ENCODE results near the gene TTPAL. TPM values are rescaled to one million over a fixed set of nuclear protein-coding genes. Genes with fewer than 3 reads are reported as not detected.

TTPAL gene
- total and polyA plus RNA-seq, 2 donors (not counting 3 experiments of a cell fraction or from before 2014, with no cell fraction given): 4.0 to 8.0 TPM

- H3K36me3 ChIP-seq (ENCODE audit: control insufficient read depth in 2 of 2, extremely low read depth in 1 of 2, insufficient read depth in 2 of 2, low read length in 2 of 2): peaks cover 6 to 20% of the 10 kb centered on the region in 2 experiments
- no peak for DNase-seq (ENCODE audit: low read depth, low spot score)
- H3K9me1 ChIP-seq (replicated peaks; ENCODE audit: control insufficient read depth, extremely low read depth, insufficient read depth, low read length): no peaks in the 10 kb centered on the region
- no peak overlapping the region for H3K27ac ChIP-seq (ENCODE audit: insufficient read depth, low read depth, low read length)
- H3K79me2 ChIP-seq (ENCODE audit: control insufficient read depth, insufficient read depth, low read length): no peaks in the 10 kb centered on the region
- no peak for TF ChIP-seq MYC (IDR thresholded peaks at IDR 0.05; ENCODE audit: low read depth, low read length)
- TF ChIP-seq POLR2A (IDR thresholded peaks at IDR 0.05; ENCODE audit: low read depth, low read length): no peak
- TF ChIP-seq MAX (IDR thresholded peaks at IDR 0.05; ENCODE audit: insufficient read depth, insufficient read length): no peak
- no peak for TF ChIP-seq EZH2 (IDR thresholded peaks at IDR 0.05; ENCODE audit: borderline replicate concordance, low read depth, low read length, severe bottlenecking)
- TF ChIP-seq GATA2 (IDR thresholded peaks at IDR 0.05; ENCODE audit: insufficient read depth, insufficient read length, low read depth, low read length): no peak
- no peak for TF ChIP-seq JUN (IDR thresholded peaks at IDR 0.05; ENCODE audit: borderline replicate concordance, insufficient read depth, insufficient read length, low read depth)
- no peak for TF ChIP-seq FOS (IDR thresholded peaks at IDR 0.05; ENCODE audit: borderline replicate concordance, insufficient read depth, low read length)
- no peak for TF ChIP-seq CTCF (IDR thresholded peaks at IDR 0.05; ENCODE audit: extremely low read depth in 1 of 2, insufficient read depth in 1 of 2, low read depth in 1 of 2, low read length in 2 of 2)
- no peak for TF ChIP-seq POLR2AphosphoS5 (IDR thresholded peaks at IDR 0.05; ENCODE audit: insufficient read depth, low read depth, low read length)
- H2AFZ ChIP-seq (ENCODE audit: low read depth, low read length): no peak overlapping the region
- intact Hi-C loops (cut with micrococcal nuclease) (no loop called here), dilution Hi-C loops (cut with MboI; ENCODE audit: extremely low pct_ligation_motif_present, low sequenced_read_pairs) (no loop called here)
- no peak overlapping the region for H3K4me2 ChIP-seq (ENCODE audit: insufficient read depth, low read length)
- H4K20me1 ChIP-seq (replicated peaks; ENCODE audit: control insufficient read depth, extremely low read depth, insufficient read depth, low read length): no peaks in the 10 kb centered on the region
- no peaks in the 10 kb centered on the region for H3K27me3 ChIP-seq (ENCODE audit: control insufficient read depth in 2 of 2, insufficient read depth in 2 of 2, low read length in 2 of 2)
- H3K9me3 ChIP-seq (replicated peaks; ENCODE audit: control insufficient read depth, insufficient read depth, low read length): no peaks in the 10 kb centered on the region
- no TSS peak for BruUV-seq (replicated peaks)
- ChIA-PET POLR2A (no interaction called here), CTCF (interaction anchor here (1.4 to 1.7 kb wide), 2 partner anchors 104 to 121 kb away, joined by 4 read pairs; no protein-coding TSS in a partner anchor)
- H3K4me3 ChIP-seq (replicated peaks in 1 of 3; ENCODE audit: insufficient read depth in 1 of 3, low read depth in 1 of 3, low read length in 3 of 3): no peak overlapping the region
- no peak for FAIRE-seq
- no peaks in the 10 kb centered on the region for H3K4me1 ChIP-seq (ENCODE audit: control insufficient read depth, extremely low read depth, insufficient read depth, low read length)
- no peak overlapping the region for H3K9ac ChIP-seq (replicated peaks; ENCODE audit: extremely low read depth, insufficient read depth, low read length)
Observed at GRCh38 chr20:44488551-44488950, 12.9 kb downstream of the TTPAL start.

Data from endothelial cell of umbilical vein (primary cell).